ENCODE data around the gene ZNF280D. TPM values are rescaled to one million over a fixed set of nuclear protein-coding genes. Genes with fewer than 3 reads are reported as not detected.

ZNF280D gene
- total RNA-seq, 1 experiment from 2014 or later, result 28.7 TPM

DNA sequence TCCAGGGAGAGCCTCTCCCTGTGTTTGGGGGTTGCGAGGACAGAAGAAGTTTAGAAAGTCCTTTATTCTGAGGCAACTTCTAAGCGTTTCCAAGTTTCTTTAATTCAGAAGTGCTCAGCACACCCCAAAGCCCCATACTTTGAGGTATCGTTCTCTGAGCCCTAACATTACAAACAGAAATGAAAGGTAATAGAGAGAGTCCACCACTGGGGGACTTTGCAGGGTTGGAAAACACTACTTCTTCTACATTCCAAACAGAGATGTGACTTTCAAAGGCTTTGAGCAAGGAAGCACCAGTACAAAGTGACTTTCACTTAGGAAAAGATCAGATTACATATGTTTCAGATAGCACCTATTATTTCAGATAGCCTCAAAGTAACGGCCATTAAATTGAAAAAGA, 6.2 kb upstream of the ZNF280D start:
- Mint-ChIP-seq H3K4me3 (ENCODE audit: unreplicated experiment) (no peak overlapping the region), H3K4me1 (ENCODE audit: low read depth, unreplicated experiment) (no peaks in the 10 kb centered on the region), H3K27ac (ENCODE audit: unreplicated experiment) (no peak overlapping the region), H3K27me3 (ENCODE audit: insufficient read depth, unreplicated experiment) (no peaks in the 10 kb centered on the region), H3K36me3 (ENCODE audit: insufficient read depth, unreplicated experiment) (no peaks in the 10 kb centered on the region), H3K9me3 (ENCODE audit: unreplicated experiment) (peaks cover 18% of the 10 kb centered on the region)
- no TSS peak for BruUV-seq (replicated peaks)
- ChIA-PET CTCF (no interaction called here), POLR2A (no interaction called here)
- DNase-seq, result no peak
- Histone ChIP-seq H3K27me3 (replicated peaks; ENCODE audit: control insufficient read depth, insufficient read depth, low read length) (no peaks in the 10 kb centered on the region), H3K4me3 (ENCODE audit: low read depth, low read length) (no peak overlapping the region), H3K36me3 (ENCODE audit: control insufficient read depth, insufficient read depth, low read length) (no peaks in the 10 kb centered on the region), H3K4me1 (peaks cover 11% of the 10 kb centered on the region; the same call in 1 of the 2 replicates), H3K9me3 (no peaks in the 10 kb centered on the region)
- TF ChIP-seq, protein P1, sequence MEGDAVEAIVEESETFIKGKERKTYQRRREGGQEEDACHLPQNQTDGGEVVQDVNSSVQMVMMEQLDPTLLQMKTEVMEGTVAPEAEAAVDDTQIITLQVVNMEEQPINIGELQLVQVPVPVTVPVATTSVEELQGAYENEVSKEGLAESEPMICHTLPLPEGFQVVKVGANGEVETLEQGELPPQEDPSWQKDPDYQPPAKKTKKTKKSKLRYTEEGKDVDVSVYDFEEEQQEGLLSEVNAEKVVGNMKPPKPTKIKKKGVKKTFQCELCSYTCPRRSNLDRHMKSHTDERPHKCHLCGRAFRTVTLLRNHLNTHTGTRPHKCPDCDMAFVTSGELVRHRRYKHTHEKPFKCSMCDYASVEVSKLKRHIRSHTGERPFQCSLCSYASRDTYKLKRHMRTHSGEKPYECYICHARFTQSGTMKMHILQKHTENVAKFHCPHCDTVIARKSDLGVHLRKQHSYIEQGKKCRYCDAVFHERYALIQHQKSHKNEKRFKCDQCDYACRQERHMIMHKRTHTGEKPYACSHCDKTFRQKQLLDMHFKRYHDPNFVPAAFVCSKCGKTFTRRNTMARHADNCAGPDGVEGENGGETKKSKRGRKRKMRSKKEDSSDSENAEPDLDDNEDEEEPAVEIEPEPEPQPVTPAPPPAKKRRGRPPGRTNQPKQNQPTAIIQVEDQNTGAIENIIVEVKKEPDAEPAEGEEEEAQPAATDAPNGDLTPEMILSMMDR (IDR thresholded peaks at IDR 0.05; ENCODE audit: insufficient read depth in 1 of 2, low read depth in 1 of 2, low read length in 1 of 2, severe bottlenecking in 1 of 2, unreplicated experiment in 1 of 2), result no peak
- intact Hi-C loops (cut with micrococcal nuclease; ENCODE audit: unreplicated experiment), result loop anchor here (10.0 kb wide), 1 partner anchor 245 kb away; no protein-coding TSS in a partner anchor

DNA sequence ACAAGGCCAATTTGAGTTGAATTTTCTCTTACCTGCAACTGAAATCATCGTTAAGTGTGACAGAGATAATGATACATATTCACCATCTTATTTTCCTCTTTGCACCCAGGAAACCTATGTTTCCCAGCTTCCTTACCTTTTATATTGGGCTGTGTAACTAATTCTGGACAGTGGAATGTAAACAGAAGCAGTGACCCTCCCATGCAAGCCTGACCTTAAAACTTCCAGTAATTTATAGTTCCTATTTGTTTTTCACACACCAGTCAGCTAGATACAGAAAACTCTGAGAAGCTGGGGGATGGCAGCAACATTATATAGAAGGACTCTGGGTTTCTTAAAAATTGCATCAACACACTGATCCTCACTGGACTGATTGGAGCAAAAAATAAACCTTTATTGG, 4.5 kb upstream of the ZNF280D start:
- Mint-ChIP-seq H3K4me1 (ENCODE audit: low read depth, unreplicated experiment) (no peaks in the 10 kb centered on the region), H3K27ac (ENCODE audit: unreplicated experiment) (no peak overlapping the region), H3K36me3 (ENCODE audit: insufficient read depth, unreplicated experiment) (no peaks in the 10 kb centered on the region), H3K27me3 (ENCODE audit: insufficient read depth, unreplicated experiment) (no peaks in the 10 kb centered on the region), H3K4me3 (ENCODE audit: unreplicated experiment) (no peak overlapping the region), H3K9me3 (ENCODE audit: unreplicated experiment) (peaks cover 19% of the 10 kb centered on the region)
- no peak overlapping the region for H3K4me3 ChIP-seq (ENCODE audit: low read depth, low read length)
- intact Hi-C loops (cut with micrococcal nuclease; ENCODE audit: unreplicated experiment), result loop anchor here (10.0 kb wide), 1 partner anchor 243 kb away; no protein-coding TSS in a partner anchor
- TF ChIP-seq, protein P1 (IDR thresholded peaks at IDR 0.05; ENCODE audit: insufficient read depth in 1 of 2, low read depth in 1 of 2, low read length in 1 of 2, severe bottlenecking in 1 of 2, unreplicated experiment in 1 of 2), result no peak
- H3K4me1 ChIP-seq, result peaks cover 11% of the 10 kb centered on the region; the same call in 1 of the 2 replicates
- DNase-seq, result no peak
- POLR2A ChIA-PET, result interaction anchor here (0.6 kb wide), 1 partner anchor 857 kb away, joined by 3 read pairs; no protein-coding TSS in a partner anchor
- no peaks in the 10 kb centered on the region for H3K9me3 ChIP-seq
- no peaks in the 10 kb centered on the region for H3K36me3 ChIP-seq (ENCODE audit: control insufficient read depth, insufficient read depth, low read length)
- CTCF ChIA-PET, result no interaction called here
- no peaks in the 10 kb centered on the region for H3K27me3 ChIP-seq (replicated peaks; ENCODE audit: control insufficient read depth, insufficient read depth, low read length)
- BruUV-seq (replicated peaks), result no TSS peak

DNA sequence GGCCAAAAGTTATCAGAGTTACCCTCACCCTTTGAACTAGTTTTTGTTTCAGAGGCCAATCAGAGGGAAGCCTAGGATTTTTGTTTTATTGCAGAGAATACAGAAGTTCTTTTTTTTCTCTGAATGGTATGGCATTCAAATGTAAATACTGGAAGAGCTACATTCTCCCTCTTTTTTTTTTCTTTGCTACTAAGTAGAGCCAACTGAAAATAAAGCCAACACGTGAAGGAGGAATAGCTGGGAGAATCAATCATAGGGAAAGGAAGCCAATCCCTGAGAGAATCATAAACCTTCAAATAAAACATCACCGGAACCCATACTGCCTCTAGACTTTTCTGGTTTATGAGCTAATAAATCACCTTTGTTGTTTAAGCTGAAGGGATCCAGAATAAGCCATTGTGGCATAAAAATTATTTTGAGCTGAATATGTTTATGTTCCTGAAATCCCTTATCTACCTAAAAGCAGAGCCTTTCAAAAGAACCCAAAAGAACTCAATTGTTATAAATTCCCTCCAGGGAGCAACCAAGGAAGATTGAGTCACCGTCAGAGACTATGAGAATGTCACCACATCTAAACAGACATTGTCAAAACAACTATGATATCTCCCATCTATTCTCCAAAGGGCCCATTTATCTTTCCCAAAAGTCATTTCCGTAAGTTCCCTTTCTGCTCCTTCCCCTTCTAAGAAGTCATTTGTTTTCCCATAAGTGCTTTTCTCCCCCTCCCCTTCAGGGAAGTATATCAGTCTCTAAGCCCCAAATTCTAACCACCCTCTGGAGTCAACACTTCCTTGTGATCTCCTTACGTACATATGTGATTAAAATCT, 3.8 kb upstream of the ZNF280D start:
- no TSS peak for BruUV-seq (replicated peaks)
- Histone ChIP-seq H3K36me3 (ENCODE audit: control insufficient read depth, insufficient read depth, low read length) (no peaks in the 10 kb centered on the region), H3K4me3 (ENCODE audit: low read depth, low read length) (no peak overlapping the region), H3K27me3 (replicated peaks; ENCODE audit: control insufficient read depth, insufficient read depth, low read length) (no peaks in the 10 kb centered on the region), H3K9me3 (no peaks in the 10 kb centered on the region), H3K4me1 (peaks cover 14% of the 10 kb centered on the region; the same call in 1 of the 2 replicates)
- Mint-ChIP-seq H3K27ac (ENCODE audit: unreplicated experiment) (no peak overlapping the region), H3K36me3 (ENCODE audit: insufficient read depth, unreplicated experiment) (no peaks in the 10 kb centered on the region), H3K9me3 (ENCODE audit: unreplicated experiment) (peaks cover 19% of the 10 kb centered on the region), H3K4me3 (ENCODE audit: unreplicated experiment) (no peak overlapping the region), H3K27me3 (ENCODE audit: insufficient read depth, unreplicated experiment) (no peaks in the 10 kb centered on the region), H3K4me1 (ENCODE audit: low read depth, unreplicated experiment) (no peaks in the 10 kb centered on the region)
- TF ChIP-seq, protein P1 (IDR thresholded peaks at IDR 0.05; ENCODE audit: insufficient read depth in 1 of 2, low read depth in 1 of 2, low read length in 1 of 2, severe bottlenecking in 1 of 2, unreplicated experiment in 1 of 2), result no peak
- intact Hi-C loops (cut with micrococcal nuclease; ENCODE audit: unreplicated experiment), result loop anchor here (10.0 kb wide), 1 partner anchor 242 kb away; no protein-coding TSS in a partner anchor
- POLR2A ChIA-PET, result interaction anchor here (0.6 kb wide), 1 partner anchor 858 kb away, joined by 3 read pairs; no protein-coding TSS in a partner anchor
- DNase-seq, result no peak
- CTCF ChIA-PET, result no interaction called here

All from Caco-2 (cell line).